HepG2 (cell line): ENCODE results near the gene HAUS1. TPM values are rescaled to one million over a fixed set of nuclear protein-coding genes. Genes with fewer than 3 reads are reported as not detected.

Source experiments
- CBX1 ChIP-seq: IDR thresholded peaks from one replicate; pipeline ENCODE4 v1.6.1; 2016; ENCODE audit warnings: antibody characterized with exemption, low read depth
- CEBPB ChIP-seq: IDR thresholded peaks from 2 replicates; pipeline ENCODE4 v1.6.1; 2011; ENCODE audit warnings: low read depth, low read length, improper control_type of control experiment, borderline replicate concordance
- FOXK1 ChIP-seq: sonication (generic); formaldehyde crosslinking; IDR thresholded peaks from 2 replicates; pipeline ENCODE4 v1.4.0; 2020; ENCODE audit warnings: low read depth, missing genetic modification reagents, borderline replicate concordance
- KAT2B ChIP-seq: fragments of 150-350 bp; IDR thresholded peaks from 2 replicates; pipeline ENCODE4 v1.6.1; 2014; ENCODE audit warnings: low read depth, low read length, borderline replicate concordance
- LCORL ChIP-seq, 2 experiments: fragments of 450-650 bp in 1 of 2; sonication (generic) in 1 of 2; formaldehyde crosslinking in 1 of 2; IDR thresholded peaks; 2 replicates each; pipeline versions ENCODE4 v1.5.0 to v1.6.1; 2017 to 2020; ENCODE audit warnings: antibody characterized with exemption in 1 of 2, missing genetic modification reagents in 1 of 2
- NCOA2 ChIP-seq: sonication (generic); formaldehyde crosslinking; IDR thresholded peaks from 2 replicates; pipeline ENCODE4 v1.8.0; 2022; ENCODE audit warnings: inconsistent platforms
- NR2F6 ChIP-seq, 2 experiments: IDR thresholded peaks; 2 replicates each; pipeline ENCODE4 v1.6.1; 2016; ENCODE audit warnings: antibody characterized with exemption in 1 of 2, mild to moderate bottlenecking in 1 of 2
- POGZ ChIP-seq: sonication (generic); formaldehyde crosslinking; IDR thresholded peaks from 2 replicates; pipeline ENCODE4 v1.4.0; 2020; ENCODE audit warnings: mild to moderate bottlenecking, missing genetic modification reagents
- SRF ChIP-seq: IDR thresholded peaks from 2 replicates; pipeline ENCODE4 v1.6.1; 2011; ENCODE audit warnings: mild to moderate bottlenecking, low read depth, low read length, moderate library complexity
- ZNF256 ChIP-seq: sonication (generic); formaldehyde crosslinking; conservative IDR thresholded peaks from 2 replicates; pipeline ENCODE4 v1.4.0; 2020; ENCODE audit warnings: missing genetic modification reagents
- ZNF510 ChIP-seq: sonication (generic); formaldehyde crosslinking; IDR thresholded peaks from 2 replicates; pipeline ENCODE4 v1.4.0; 2020; ENCODE audit warnings: low read depth, mild to moderate bottlenecking, missing genetic modification reagents
- ZNF713 ChIP-seq: sonication (generic); formaldehyde crosslinking; IDR thresholded peaks from 2 replicates; pipeline ENCODE4 v1.4.0; 2020; ENCODE audit warnings: mild to moderate bottlenecking, missing genetic modification reagents
- ZNF761 ChIP-seq: sonication (generic); formaldehyde crosslinking; conservative IDR thresholded peaks from 2 replicates; pipeline ENCODE4 v1.4.0; 2020; ENCODE audit warnings: mild to moderate bottlenecking, missing genetic modification reagents
- polyA plus RNA-seq, 8 experiments: library from polyadenylated mRNA; depleted of rRNA in 3 of 8; stranded (reverse) in 7 of 8; unstranded in 1 of 8; fragments of >200 nt; fragmentation: Illumina TruSeq in 4 of 8; extraction: Trizol in 4 of 8; gene quantifications; 2 replicates each; pipeline versions ENCODE4 v1.2.1 to v1.2.3, GENCODE V29; 2011 to 2016; ENCODE audit warnings: low read depth in 4 of 8, missing spikeins in 1 of 8, mixed read lengths in 1 of 8; ENCODE audit not compliant: insufficient read depth in 1 of 8
- total RNA-seq, 5 experiments: library from RNA; depleted of rRNA; stranded (reverse); fragments of >200 nt; fragmentation: Illumina TruSeq; extraction: Trizol; gene quantifications; 2 replicates each; pipeline ENCODE4 v1.2.3, GENCODE V29; 2016; ENCODE audit warnings: low read depth in 1 of 5
- TF ChIP-seq, protein P1 (sequence below): sonication (generic); formaldehyde crosslinking; IDR thresholded peaks from 2 replicates; pipeline ENCODE4 v1.9.0; 2021; ENCODE audit warnings: missing genetic modification reagents, borderline replicate concordance
- TF ChIP-seq, protein P2 (sequence below): IDR thresholded peaks from 2 replicates; pipeline ENCODE4 v1.6.1; 2016; ENCODE audit warnings: control low read depth
- TF ChIP-seq, protein P3 (sequence below): IDR thresholded peaks from 2 replicates; pipeline ENCODE4 v1.6.1; 2016; ENCODE audit warnings: missing compliant biosample characterization, missing genetic modification reagents, borderline replicate concordance
- TF ChIP-seq, protein P4 (sequence below): sonication (generic); formaldehyde crosslinking; IDR thresholded peaks from 2 replicates; pipeline ENCODE4 v1.9.0; 2021; ENCODE audit warnings: missing genetic modification reagents, mild to moderate bottlenecking, borderline replicate concordance
- TF ChIP-seq, protein P5 (sequence below): sonication (generic); formaldehyde crosslinking; IDR thresholded peaks from 2 replicates; pipeline ENCODE4 v1.5.0; 2020; ENCODE audit warnings: missing genetic modification reagents

The HAUS1 gene
- total and polyA plus RNA-seq, 2 of the 13 experiments (the other 11 are each of a cell fraction or from before 2014, with no cell fraction given): 20.6 to 59.2 TPM

DNA sequence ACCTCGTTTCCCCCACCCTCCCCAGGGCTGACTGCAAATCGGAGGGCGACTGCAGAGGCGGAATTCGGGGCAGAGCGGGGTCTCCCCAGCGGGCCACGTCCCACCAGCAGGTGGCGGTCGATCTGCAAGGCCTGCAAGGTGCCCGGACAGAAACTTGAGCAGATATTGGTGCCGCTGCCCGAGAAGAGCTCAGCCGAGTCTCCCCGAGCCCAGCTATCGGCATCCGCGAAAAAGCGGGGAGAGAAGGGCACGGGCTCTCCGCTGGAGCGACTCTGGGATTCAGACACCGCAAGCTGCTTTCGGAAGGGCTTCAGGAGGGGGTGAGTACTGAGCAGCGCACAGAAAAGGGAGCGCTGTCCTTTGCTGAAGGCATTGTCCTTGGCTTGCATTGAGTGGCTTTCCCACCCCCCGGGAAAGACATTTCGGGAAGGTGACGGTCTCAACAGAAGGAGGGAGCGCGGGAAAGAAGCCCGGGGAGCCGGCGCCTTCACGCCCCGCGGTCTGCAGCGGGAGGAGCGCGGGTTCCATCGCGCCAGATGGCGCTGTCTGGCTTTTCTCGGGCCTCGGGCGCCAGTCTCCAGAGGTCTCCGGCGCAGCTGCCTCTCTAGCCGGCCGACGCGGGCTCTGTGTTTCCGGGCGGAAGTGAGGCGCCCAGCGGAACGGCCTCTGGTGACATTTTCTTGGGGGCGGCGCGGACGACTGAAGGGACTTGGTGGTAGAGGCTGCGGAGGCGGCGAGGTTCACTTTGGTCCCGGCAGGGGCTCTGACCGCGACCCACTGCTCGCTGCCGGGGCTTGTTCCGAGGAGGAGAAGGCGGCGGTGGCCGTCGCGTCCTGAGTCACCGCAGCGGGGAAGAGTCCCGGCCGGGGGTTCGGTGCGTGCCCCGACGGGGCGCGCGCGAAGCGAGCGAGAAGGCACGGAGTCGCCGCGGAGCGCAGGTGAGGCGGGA is 69.5 kb downstream of the HAUS1 start (continued):
- TF ChIP-seq, protein P1, sequence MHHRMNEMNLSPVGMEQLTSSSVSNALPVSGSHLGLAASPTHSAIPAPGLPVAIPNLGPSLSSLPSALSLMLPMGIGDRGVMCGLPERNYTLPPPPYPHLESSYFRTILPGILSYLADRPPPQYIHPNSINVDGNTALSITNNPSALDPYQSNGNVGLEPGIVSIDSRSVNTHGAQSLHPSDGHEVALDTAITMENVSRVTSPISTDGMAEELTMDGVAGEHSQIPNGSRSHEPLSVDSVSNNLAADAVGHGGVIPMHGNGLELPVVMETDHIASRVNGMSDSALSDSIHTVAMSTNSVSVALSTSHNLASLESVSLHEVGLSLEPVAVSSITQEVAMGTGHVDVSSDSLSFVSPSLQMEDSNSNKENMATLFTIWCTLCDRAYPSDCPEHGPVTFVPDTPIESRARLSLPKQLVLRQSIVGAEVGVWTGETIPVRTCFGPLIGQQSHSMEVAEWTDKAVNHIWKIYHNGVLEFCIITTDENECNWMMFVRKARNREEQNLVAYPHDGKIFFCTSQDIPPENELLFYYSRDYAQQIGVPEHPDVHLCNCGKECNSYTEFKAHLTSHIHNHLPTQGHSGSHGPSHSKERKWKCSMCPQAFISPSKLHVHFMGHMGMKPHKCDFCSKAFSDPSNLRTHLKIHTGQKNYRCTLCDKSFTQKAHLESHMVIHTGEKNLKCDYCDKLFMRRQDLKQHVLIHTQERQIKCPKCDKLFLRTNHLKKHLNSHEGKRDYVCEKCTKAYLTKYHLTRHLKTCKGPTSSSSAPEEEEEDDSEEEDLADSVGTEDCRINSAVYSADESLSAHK (CRISPR knock-in tag): 0 out of 2 replicates have a peak, but pooled peaks have one; percentile 14
- TF ChIP-seq, protein P2, sequence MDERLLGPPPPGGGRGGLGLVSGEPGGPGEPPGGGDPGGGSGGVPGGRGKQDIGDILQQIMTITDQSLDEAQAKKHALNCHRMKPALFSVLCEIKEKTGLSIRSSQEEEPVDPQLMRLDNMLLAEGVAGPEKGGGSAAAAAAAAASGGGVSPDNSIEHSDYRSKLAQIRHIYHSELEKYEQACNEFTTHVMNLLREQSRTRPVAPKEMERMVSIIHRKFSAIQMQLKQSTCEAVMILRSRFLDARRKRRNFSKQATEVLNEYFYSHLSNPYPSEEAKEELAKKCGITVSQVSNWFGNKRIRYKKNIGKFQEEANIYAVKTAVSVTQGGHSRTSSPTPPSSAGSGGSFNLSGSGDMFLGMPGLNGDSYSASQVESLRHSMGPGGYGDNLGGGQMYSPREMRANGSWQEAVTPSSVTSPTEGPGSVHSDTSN (CRISPR knock-in tag): no peak
- TF ChIP-seq NR2F6 (IDR thresholded peaks at IDR 0.05) (no peak), NR2F6 (CRISPR knock-in tag; IDR thresholded peaks at IDR 0.05) (peak; percentile 39; the same call in 1 of the 2 replicates), SRF (peak; percentile 52; the same call in 1 of the 2 replicates), FOXK1 (CRISPR knock-in tag) (peak; percentile 82; the same call in 1 of the 2 replicates), NCOA2 (CRISPR knock-in tag) (peak; percentile 55), CBX1 (peak; percentile 24), KAT2B (no peak), POGZ (CRISPR knock-in tag) (peak; percentile 93), ZNF713 (no peak), ZNF510 (no peak), ZNF761 (CRISPR knock-in tag) (no peak), CEBPB (no peak), LCORL (IDR thresholded peaks at IDR 0.05) (no peak), LCORL (CRISPR knock-in tag; IDR thresholded peaks at IDR 0.05) (peak; percentile 81), ZNF256 (CRISPR knock-in tag) (0 out of 2 replicates have a peak, but pooled peaks have one; percentile 55)
- TF ChIP-seq, protein P3, sequence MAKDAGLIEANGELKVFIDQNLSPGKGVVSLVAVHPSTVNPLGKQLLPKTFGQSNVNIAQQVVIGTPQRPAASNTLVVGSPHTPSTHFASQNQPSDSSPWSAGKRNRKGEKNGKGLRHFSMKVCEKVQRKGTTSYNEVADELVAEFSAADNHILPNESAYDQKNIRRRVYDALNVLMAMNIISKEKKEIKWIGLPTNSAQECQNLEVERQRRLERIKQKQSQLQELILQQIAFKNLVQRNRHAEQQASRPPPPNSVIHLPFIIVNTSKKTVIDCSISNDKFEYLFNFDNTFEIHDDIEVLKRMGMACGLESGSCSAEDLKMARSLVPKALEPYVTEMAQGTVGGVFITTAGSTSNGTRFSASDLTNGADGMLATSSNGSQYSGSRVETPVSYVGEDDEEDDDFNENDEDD (CRISPR knock-in tag): peak; percentile 57; the same call in 1 of the 2 replicates
- TF ChIP-seq, protein P4, sequence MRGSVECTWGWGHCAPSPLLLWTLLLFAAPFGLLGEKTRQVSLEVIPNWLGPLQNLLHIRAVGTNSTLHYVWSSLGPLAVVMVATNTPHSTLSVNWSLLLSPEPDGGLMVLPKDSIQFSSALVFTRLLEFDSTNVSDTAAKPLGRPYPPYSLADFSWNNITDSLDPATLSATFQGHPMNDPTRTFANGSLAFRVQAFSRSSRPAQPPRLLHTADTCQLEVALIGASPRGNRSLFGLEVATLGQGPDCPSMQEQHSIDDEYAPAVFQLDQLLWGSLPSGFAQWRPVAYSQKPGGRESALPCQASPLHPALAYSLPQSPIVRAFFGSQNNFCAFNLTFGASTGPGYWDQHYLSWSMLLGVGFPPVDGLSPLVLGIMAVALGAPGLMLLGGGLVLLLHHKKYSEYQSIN: no peak
- TF ChIP-seq, protein P5, sequence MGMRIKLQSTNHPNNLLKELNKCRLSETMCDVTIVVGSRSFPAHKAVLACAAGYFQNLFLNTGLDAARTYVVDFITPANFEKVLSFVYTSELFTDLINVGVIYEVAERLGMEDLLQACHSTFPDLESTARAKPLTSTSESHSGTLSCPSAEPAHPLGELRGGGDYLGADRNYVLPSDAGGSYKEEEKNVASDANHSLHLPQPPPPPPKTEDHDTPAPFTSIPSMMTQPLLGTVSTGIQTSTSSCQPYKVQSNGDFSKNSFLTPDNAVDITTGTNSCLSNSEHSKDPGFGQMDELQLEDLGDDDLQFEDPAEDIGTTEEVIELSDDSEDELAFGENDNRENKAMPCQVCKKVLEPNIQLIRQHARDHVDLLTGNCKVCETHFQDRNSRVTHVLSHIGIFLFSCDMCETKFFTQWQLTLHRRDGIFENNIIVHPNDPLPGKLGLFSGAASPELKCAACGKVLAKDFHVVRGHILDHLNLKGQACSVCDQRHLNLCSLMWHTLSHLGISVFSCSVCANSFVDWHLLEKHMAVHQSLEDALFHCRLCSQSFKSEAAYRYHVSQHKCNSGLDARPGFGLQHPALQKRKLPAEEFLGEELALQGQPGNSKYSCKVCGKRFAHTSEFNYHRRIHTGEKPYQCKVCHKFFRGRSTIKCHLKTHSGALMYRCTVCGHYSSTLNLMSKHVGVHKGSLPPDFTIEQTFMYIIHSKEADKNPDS (CRISPR knock-in tag): no peak
